22Rv1 (cell line): Measurements from ENCODE around the gene GOLGA7B.

ENCODE experiments used
- H3K27ac ChIP-seq: fragments of 450-650 bp; 2 replicates; pipeline ENCODE4 v1.5.1; 2017
- ZFX ChIP-seq: fragments of 450-650 bp; IDR thresholded peaks from 2 replicates; pipeline ENCODE4 v1.6.1; 2017; ENCODE audit warnings: antibody characterized with exemption, borderline replicate concordance
- TF ChIP-seq, protein P1 (sequence below): fragments of 450-650 bp; IDR thresholded peaks from 2 replicates; pipeline ENCODE4 v1.5.1; 2017; ENCODE audit warnings: mild to moderate bottlenecking

GOLGA7B gene

DNA sequence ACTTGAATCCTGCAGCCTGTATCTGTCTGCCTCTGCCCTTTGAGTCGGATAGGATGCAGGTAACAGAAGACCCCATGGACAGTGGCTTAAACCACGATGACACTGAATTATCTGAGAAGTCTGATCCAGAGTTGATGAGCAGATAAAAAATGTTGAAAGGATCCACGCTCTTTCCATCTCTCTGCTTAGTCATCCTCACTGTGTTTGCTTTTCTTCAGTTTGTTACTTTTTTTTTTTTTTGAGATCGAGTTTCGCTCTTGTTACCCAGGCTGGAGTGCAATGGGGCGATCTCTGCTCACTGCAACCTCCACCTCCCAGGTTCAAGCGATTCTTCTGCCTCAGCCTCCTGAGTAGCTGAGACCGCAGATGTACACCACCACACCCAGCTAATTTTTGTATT lies 36.9 kb upstream of the GOLGA7B start:
- no peak overlapping the region for H3K27ac ChIP-seq

DNA sequence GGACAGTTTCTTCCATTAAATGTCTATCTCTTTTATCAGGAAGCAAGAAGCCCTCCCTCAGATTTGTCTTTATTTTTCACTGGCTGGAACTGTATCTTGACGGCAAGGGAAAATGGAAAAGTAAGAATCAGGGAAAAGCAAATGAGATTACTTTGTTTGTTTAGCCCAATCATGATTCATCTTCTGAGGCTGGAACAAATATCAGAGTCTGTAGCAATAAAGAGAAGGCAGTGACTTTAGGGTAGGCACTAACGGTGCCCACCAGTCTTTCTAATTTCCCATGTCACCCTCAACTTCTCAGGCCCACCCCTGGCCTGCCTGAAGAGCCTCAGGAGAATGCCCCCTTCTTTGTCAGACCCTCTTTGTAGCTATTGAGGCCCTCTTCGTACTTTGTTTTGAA lies 36.3 kb upstream of the GOLGA7B start:
- no peak overlapping the region for H3K27ac ChIP-seq
- no peak for TF ChIP-seq ZFX
- TF ChIP-seq, protein P1, sequence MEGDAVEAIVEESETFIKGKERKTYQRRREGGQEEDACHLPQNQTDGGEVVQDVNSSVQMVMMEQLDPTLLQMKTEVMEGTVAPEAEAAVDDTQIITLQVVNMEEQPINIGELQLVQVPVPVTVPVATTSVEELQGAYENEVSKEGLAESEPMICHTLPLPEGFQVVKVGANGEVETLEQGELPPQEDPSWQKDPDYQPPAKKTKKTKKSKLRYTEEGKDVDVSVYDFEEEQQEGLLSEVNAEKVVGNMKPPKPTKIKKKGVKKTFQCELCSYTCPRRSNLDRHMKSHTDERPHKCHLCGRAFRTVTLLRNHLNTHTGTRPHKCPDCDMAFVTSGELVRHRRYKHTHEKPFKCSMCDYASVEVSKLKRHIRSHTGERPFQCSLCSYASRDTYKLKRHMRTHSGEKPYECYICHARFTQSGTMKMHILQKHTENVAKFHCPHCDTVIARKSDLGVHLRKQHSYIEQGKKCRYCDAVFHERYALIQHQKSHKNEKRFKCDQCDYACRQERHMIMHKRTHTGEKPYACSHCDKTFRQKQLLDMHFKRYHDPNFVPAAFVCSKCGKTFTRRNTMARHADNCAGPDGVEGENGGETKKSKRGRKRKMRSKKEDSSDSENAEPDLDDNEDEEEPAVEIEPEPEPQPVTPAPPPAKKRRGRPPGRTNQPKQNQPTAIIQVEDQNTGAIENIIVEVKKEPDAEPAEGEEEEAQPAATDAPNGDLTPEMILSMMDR: no peak

More for the DNA sequence above, 36.9 kb upstream of the GOLGA7B start:
- TF ChIP-seq, protein P1: no peak
- no peak for TF ChIP-seq ZFX

DNA sequence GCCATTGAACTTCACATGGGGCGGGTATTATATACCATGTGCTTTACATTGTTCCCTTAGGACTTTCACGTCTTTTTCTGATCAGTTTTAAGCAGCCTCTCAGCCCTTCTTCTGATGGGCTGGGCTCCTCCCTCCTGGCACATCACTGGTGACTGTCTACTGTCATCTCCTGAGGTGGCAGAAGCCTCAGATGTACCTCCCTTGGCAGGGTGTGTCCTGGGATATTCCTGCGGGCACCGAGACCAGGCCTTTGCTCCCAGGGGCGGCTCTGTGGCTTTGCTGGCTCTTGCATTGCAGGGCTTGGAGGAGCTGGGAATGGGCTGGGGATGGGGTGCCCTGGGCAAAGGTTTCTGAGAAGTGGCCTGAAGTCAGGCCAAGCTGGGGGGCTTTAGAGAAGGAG lies 34.6 kb upstream of the GOLGA7B start:
- H3K27ac ChIP-seq: no peak overlapping the region
- no peak for TF ChIP-seq ZFX
- TF ChIP-seq, protein P1: no peak

DNA sequence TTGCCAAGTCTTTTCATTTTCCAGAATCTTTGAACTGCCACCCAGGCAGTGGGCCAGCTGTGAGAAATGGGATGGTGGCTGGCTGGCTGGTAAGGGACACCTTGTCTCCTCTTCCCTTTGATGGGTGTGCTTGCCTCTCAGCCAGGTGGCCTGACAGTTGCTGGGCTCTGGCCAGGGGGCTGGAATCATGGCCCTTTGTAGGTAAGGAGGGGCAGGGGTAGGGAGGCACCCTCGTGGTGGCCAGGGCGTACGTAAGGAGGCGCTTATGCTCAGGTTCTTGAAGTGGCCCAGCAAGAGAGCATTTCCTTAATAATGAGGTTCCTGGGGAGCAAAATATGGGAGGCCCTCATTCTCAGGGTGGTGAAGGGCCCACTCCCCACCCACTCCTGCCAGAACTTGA lies 33.0 kb upstream of the GOLGA7B start:
- H3K27ac ChIP-seq: no peak overlapping the region
- TF ChIP-seq, protein P1: no peak
- TF ChIP-seq ZFX: no peak

DNA sequence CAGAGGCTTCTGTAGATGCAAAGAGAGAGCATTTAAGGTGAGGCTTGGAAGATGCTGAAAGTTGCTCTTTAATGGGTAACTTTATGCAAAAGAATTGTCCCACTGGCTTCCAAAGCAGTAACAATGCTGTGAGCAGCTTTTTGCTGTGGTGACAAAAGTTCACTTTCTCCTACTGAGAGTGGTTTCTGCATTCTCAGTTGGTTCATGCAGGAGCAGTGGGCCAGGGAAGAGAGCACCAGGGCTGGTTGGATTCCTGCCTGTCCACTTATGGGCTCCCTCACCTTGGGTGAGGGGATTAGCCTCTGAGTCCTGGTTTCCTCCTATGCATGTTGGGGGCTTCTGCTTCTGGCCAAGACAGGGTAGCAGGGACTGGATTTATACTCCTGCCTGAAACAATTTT lies 31.1 kb upstream of the GOLGA7B start:
- TF ChIP-seq, protein P1: no peak
- TF ChIP-seq ZFX: no peak
- H3K27ac ChIP-seq: no peak overlapping the region

DNA sequence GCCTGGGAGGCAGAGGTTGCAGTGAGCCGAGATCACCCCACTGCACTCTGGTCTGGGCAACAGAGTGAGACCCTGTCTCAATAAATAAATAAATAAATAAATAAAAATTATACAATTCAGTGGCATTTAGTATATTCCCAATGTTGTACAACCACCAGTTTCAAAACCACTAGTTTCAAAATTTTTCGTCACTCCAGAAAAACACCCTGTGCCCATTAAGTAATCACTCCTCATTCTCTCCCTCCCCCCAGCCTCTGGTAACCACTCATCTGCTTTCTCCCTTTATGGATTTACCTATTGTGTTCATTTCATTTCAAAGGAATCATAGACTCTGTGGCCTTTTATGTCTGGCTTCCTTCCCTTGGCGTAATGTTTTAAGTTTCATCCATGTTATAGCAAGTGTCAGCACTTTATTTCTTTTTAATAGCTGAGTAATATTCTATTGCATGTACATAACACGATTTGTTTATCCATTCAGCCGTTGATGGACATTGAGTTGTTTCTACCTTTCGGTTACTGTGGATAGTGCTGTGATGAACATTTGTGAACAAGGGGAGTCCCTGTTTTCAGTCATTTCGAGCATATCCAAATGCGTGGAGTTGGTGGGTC lies 29.4 kb upstream of the GOLGA7B start:
- no peak overlapping the region for H3K27ac ChIP-seq
- TF ChIP-seq, protein P1: no peak
- TF ChIP-seq ZFX: no peak

DNA sequence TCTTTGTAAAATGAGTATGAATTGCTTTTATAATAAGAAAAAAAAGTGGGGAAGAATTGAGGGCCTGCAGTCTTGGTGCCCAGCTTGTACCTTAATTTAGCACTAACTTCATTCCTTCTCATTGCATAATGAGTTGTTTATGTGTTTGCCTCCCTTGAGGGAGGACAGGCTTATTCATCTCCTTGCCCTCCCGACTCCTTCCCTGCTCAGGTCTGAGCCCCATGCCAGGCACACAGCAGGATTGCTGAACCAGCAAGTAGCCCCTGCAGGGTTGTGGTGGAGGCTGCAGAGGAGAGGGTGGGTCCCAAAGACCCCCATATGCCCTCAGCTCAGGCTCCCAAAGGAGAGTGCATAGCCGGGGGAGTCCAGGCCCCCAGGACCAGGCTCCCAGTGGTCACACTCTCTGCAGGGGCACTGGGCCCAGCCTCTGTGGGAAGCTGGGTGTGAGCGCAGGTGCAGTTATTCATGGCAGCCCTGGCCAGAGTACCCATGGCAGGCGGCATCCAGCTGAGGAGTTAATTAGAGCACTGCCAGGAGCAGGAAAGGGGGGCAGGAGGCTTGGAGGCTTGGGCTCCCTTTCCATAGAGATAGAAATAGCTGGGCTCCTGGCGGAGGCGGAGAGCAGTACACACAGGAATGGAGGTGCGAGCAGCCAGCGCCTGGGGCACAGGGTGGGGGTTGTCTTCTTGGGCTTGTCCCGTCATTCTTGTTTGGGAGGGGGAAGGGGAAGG lies 28.2 kb upstream of the GOLGA7B start:
- H3K27ac ChIP-seq: no peak overlapping the region
- TF ChIP-seq, protein P1: no peak
- TF ChIP-seq ZFX: no peak
